HepG2 (cell line): Measurements from ENCODE around the gene FBXW12. TPM values are rescaled to one million over a fixed set of nuclear protein-coding genes. Genes with fewer than 3 reads are reported as not detected.
A peak's percentile ranks its signal among the peaks of the same experiment; 100 is the strongest.

Experiments
- CREBL2 ChIP-seq: sonication (generic); formaldehyde crosslinking; IDR thresholded peaks from 2 replicates; pipeline ENCODE4 v1.8.1; 2023; ENCODE audit warnings: missing genetic modification reagents, mild to moderate bottlenecking, borderline replicate concordance
- ERF ChIP-seq: IDR thresholded peaks from 2 replicates; pipeline ENCODE4 v1.6.1; 2018; ENCODE audit warnings: missing biosample characterization, missing genetic modification reagents
- HDAC6 ChIP-seq: fragments of 200-600 bp; sonication (generic); IDR thresholded peaks from 2 replicates; pipeline ENCODE4 v1.7.0; 2017; ENCODE audit warnings: mild to moderate bottlenecking, antibody characterized with exemption, low read length, low read depth
- HNF4A ChIP-seq: sonication (generic); formaldehyde crosslinking; IDR thresholded peaks from 2 replicates; pipeline ENCODE4 v1.4.0; 2020; ENCODE audit warnings: missing genetic modification reagents
- KIAA2018 ChIP-seq: sonication (generic); formaldehyde crosslinking; IDR thresholded peaks from 2 replicates; pipeline ENCODE4 v1.5.0; 2020; ENCODE audit warnings: mild to moderate bottlenecking, missing genetic modification reagents, borderline replicate concordance
- MATR3 ChIP-seq: sonication (generic); formaldehyde crosslinking; IDR thresholded peaks from 2 replicates; pipeline ENCODE4 v1.4.0; 2020; ENCODE audit warnings: missing genetic modification reagents
- SAFB2 ChIP-seq: sonication (generic); formaldehyde crosslinking; IDR thresholded peaks from 2 replicates; pipeline ENCODE4 v1.5.1; 2020; ENCODE audit warnings: missing genetic modification reagents, low read depth, mild to moderate bottlenecking, borderline replicate concordance
- ZNF451 ChIP-seq: sonication (generic); formaldehyde crosslinking; IDR thresholded peaks from 2 replicates; pipeline ENCODE4 v1.5.0; 2020; ENCODE audit warnings: mild to moderate bottlenecking, missing genetic modification reagents
- ZNF564 ChIP-seq: sonication (generic); formaldehyde crosslinking; IDR thresholded peaks from 2 replicates; pipeline ENCODE4 v1.8.1; 2023; ENCODE audit warnings: mild to moderate bottlenecking, missing genetic modification reagents
- ZNF646 ChIP-seq: sonication (generic); formaldehyde crosslinking; IDR thresholded peaks from 2 replicates; pipeline ENCODE4 v1.9.0; 2021; ENCODE audit warnings: mild to moderate bottlenecking, missing genetic modification reagents
- ZNF749 ChIP-seq: sonication (generic); formaldehyde crosslinking; IDR thresholded peaks from 2 replicates; pipeline ENCODE4 v1.8.0; 2022; ENCODE audit warnings: mild to moderate bottlenecking, missing genetic modification reagents, moderate library complexity, borderline replicate concordance
- ZNF800 ChIP-seq: sonication (generic); formaldehyde crosslinking; IDR thresholded peaks from 2 replicates; pipeline ENCODE4 v1.4.0; 2020; ENCODE audit warnings: missing genetic modification reagents
- polyA plus RNA-seq, 8 experiments: library from polyadenylated mRNA; depleted of rRNA in 3 of 8; stranded (reverse) in 7 of 8; unstranded in 1 of 8; fragments of >200 nt; fragmentation: Illumina TruSeq in 4 of 8; extraction: Trizol in 4 of 8; gene quantifications; 2 replicates each; pipeline versions ENCODE4 v1.2.1 to v1.2.3, GENCODE V29; 2011 to 2016; ENCODE audit warnings: low read depth in 4 of 8, missing spikeins in 1 of 8, mixed read lengths in 1 of 8; ENCODE audit not compliant: insufficient read depth in 1 of 8
- total RNA-seq, 5 experiments: library from RNA; depleted of rRNA; stranded (reverse); fragments of >200 nt; fragmentation: Illumina TruSeq; extraction: Trizol; gene quantifications; 2 replicates each; pipeline ENCODE4 v1.2.3, GENCODE V29; 2016; ENCODE audit warnings: low read depth in 1 of 5

FBXW12 gene
- total and polyA plus RNA-seq, 2 of the 13 experiments (the other 11 are each of a cell fraction or from before 2014, with no cell fraction given): not detected

GRCh38 chr3:48428572-48429316, 56.7 kb downstream of the FBXW12 start (continued):
- TF ChIP-seq ZNF646 (CRISPR knock-in tag): no peak
- no peak for TF ChIP-seq CREBL2 (CRISPR knock-in tag)
- no peak for TF ChIP-seq ZNF800 (CRISPR knock-in tag)
- TF ChIP-seq ZNF749 (CRISPR knock-in tag): no peak
- TF ChIP-seq ZNF451 (CRISPR knock-in tag): no peak
- peak; percentile 55; the same call in 1 of the 2 replicates for TF ChIP-seq ERF (CRISPR knock-in tag)
- peak; percentile 62 for TF ChIP-seq HNF4A
- TF ChIP-seq MATR3 (CRISPR knock-in tag): no peak
- TF ChIP-seq ZNF564: peak; percentile 78
- TF ChIP-seq SAFB2: no peak
- no peak for TF ChIP-seq HDAC6
- no peak for TF ChIP-seq KIAA2018 (CRISPR knock-in tag)
